CD4-positive, alpha-beta T cell (primary cell): ENCODE data around the gene NSD2. TPM values are rescaled to one million over a fixed set of nuclear protein-coding genes. Genes with fewer than 3 reads are reported as not detected.

Source experiments
- ATAC-seq: fragments of 200-7000 bp; cut with Tn5 transposase; one replicate; pipeline ENCODE4 v1.10.0; 2022; ENCODE audit warnings: mild to moderate bottlenecking; ENCODE audit not compliant: poor library complexity
- CTCF ChIA-PET: fragments of 350-600 bp; sonication (Branson Sonifier 250); formaldehyde crosslinking; loops from one replicate; lab custom pipeline; 2021; ENCODE audit warnings: antibody characterized with exemption, inconsistent platforms; lab: Charles Lee
- POLR2A ChIA-PET: fragments of 350-600 bp; sonication (Branson Sonifier 250); formaldehyde crosslinking; loops from one replicate; lab custom pipeline; 2021; ENCODE audit warnings: antibody characterized with exemption, inconsistent platforms; lab: Charles Lee
- DNase-seq, 14 experiments: peaks; one replicate each; pipeline ENCODE4 v3.0.0-alpha.2; 2013 to 2020; ENCODE audit warnings: mixed read lengths in 2 of 14
- H3K27ac ChIP-seq, 2 donors: one replicate each; pipeline versions ENCODE4 v1.5.1 to v1.7.0; 2013; ENCODE audit warnings: low read length in 2 of 2, low read depth in 1 of 2, mild to moderate bottlenecking in 1 of 2
- H3K27me3 ChIP-seq, 2 experiments: 1 replicate in 1 of 2; 2 replicates in 1 of 2; pipeline versions ENCODE4 v1.6.1 to v1.7.0; 2013; ENCODE audit warnings: low read length in 2 of 2, control low read depth in 1 of 2, mild to moderate bottlenecking in 1 of 2, moderate library complexity in 1 of 2; ENCODE audit not compliant: insufficient read depth in 2 of 2, control insufficient read depth in 1 of 2
- H3K36me3 ChIP-seq: one replicate; pipeline ENCODE4 v1.6.1; 2013; ENCODE audit warnings: low read length, control low read depth; ENCODE audit not compliant: insufficient read depth
- H3K4me1 ChIP-seq: one replicate; pipeline ENCODE4 v1.6.1; 2013; ENCODE audit warnings: low read length, control low read depth; ENCODE audit not compliant: insufficient read depth
- H3K4me3 ChIP-seq: one replicate; pipeline ENCODE4 v1.5.1; 2013; ENCODE audit warnings: mild to moderate bottlenecking, low read length, moderate library complexity
- H3K9me3 ChIP-seq, 2 experiments: 1 replicate in 1 of 2; 2 replicates in 1 of 2; pipeline versions ENCODE4 v1.6.1 to v1.7.0; 2013; ENCODE audit warnings: low read length in 2 of 2, mild to moderate bottlenecking in 2 of 2, control low read depth in 1 of 2, moderate library complexity in 1 of 2; ENCODE audit not compliant: control insufficient read depth in 1 of 2, insufficient read depth in 1 of 2
- H3K27ac Mint-ChIP-seq: one replicate; pipeline ENCODE4 v1.8.0; 2020; ENCODE audit warnings: mixed read lengths
- H3K27me3 Mint-ChIP-seq: one replicate; pipeline ENCODE4 v1.8.0; 2021; ENCODE audit warnings: mixed read lengths
- H3K36me3 Mint-ChIP-seq: one replicate; pipeline ENCODE4 v1.8.0; 2021; ENCODE audit warnings: low read depth, mixed read lengths
- H3K4me1 Mint-ChIP-seq: one replicate; pipeline ENCODE4 v1.8.0; 2021; ENCODE audit warnings: low read depth, mixed read lengths
- H3K4me3 Mint-ChIP-seq: one replicate; pipeline ENCODE4 v1.8.0; 2020; ENCODE audit warnings: mild to moderate bottlenecking, mixed read lengths
- H3K9me3 Mint-ChIP-seq: one replicate; pipeline ENCODE4 v1.8.0; 2020; ENCODE audit warnings: mixed read lengths
- CTCF ChIP-seq: fragments of 200-600 bp; IDR thresholded peaks from one replicate; pipeline ENCODE4 v1.8.0; 2022; ENCODE audit warnings: antibody characterized with exemption, mild to moderate bottlenecking
- intact Hi-C, 2 experiments: fragments of 100-400 bp; cut with DNase I in 1 of 2; cut with micrococcal nuclease in 1 of 2; formaldehyde crosslinking; loops; one replicate each; pipeline versions ENCODE4 v1.15.1 to v1.9.0; 2023 to 2025; cut with DNase I, micrococcal nuclease
- total RNA-seq, 174 experiments: library from RNA in 2 of 174; stranded (reverse) in 2 of 174; gene quantifications; one replicate each; pipeline ENCODE4 v1.2.3 and lab custom pipeline; 2021 to 2026

NSD2 gene
- total RNA-seq, 2 experiments from 2014 or later, result 42.4 to 45.8 TPM

GRCh38 chr4:1956631-1957030, 85.4 kb downstream of the NSD2 start:
- no peak for DNase-seq
- POLR2A ChIA-PET, result no interaction called here
- no peak for TF ChIP-seq CTCF
- intact Hi-C loops, result no loop called here
- no peaks in the 10 kb centered on the region for H3K27me3 Mint-ChIP-seq
- H3K4me3 Mint-ChIP-seq, result no peak overlapping the region
- ATAC-seq, result no peak
- no peaks in the 10 kb centered on the region for H3K4me1 Mint-ChIP-seq
- Histone ChIP-seq H3K36me3 (peaks cover 74% of the 10 kb centered on the region), H3K4me3 (no peak overlapping the region), H3K4me1 (no peaks in the 10 kb centered on the region), H3K27ac (no peak overlapping the region), H3K9me3 (no peaks in the 10 kb centered on the region), H3K27me3 (no peaks in the 10 kb centered on the region)
- H3K27ac Mint-ChIP-seq, result no peak overlapping the region
- CTCF ChIA-PET, result no interaction called here
- H3K9me3 Mint-ChIP-seq, result no peaks in the 10 kb centered on the region
- H3K36me3 Mint-ChIP-seq, result peaks cover 53% of the 10 kb centered on the region

GRCh38 chr4:1958276-1959103, 87.3 kb downstream of the NSD2 start:
- ChIA-PET POLR2A (no interaction called here), CTCF (no interaction called here)
- DNase-seq, result no peak
- intact Hi-C loops, result no loop called here
- ATAC-seq, result no peak
- Histone ChIP-seq H3K36me3 (peaks cover 79% of the 10 kb centered on the region), H3K27me3 (no peaks in the 10 kb centered on the region), H3K27ac (no peak overlapping the region), H3K4me3 (no peak overlapping the region), H3K9me3 (no peaks in the 10 kb centered on the region), H3K4me1 (no peaks in the 10 kb centered on the region)
- TF ChIP-seq CTCF, result no peak
- Mint-ChIP-seq H3K27me3 (no peaks in the 10 kb centered on the region), H3K4me3 (no peak overlapping the region), H3K36me3 (peaks cover 72% of the 10 kb centered on the region), H3K4me1 (no peaks in the 10 kb centered on the region), H3K9me3 (no peaks in the 10 kb centered on the region), H3K27ac (no peak overlapping the region)

- no peaks in the 10 kb centered on the region for H3K9me3 Mint-ChIP-seq
- no peaks in the 10 kb centered on the region for H3K9me3 ChIP-seq
- no peak overlapping the region for H3K4me3 Mint-ChIP-seq
- intact Hi-C loops, result no loop called here
- H3K4me1 ChIP-seq, result no peaks in the 10 kb centered on the region
- peaks cover 84% of the 10 kb centered on the region for H3K36me3 ChIP-seq
- no peak overlapping the region for H3K27ac ChIP-seq
- ATAC-seq, result no peak
- peaks cover 77% of the 10 kb centered on the region for H3K36me3 Mint-ChIP-seq
- H3K27ac Mint-ChIP-seq, result no peak overlapping the region
- ChIA-PET CTCF (no interaction called here), POLR2A (no interaction called here)
- H3K27me3 ChIP-seq, result no peaks in the 10 kb centered on the region
- TF ChIP-seq CTCF, result no peak
- H3K4me3 ChIP-seq, result no peak overlapping the region
- no peak for DNase-seq
- no peaks in the 10 kb centered on the region for H3K27me3 Mint-ChIP-seq
- H3K4me1 Mint-ChIP-seq, result no peaks in the 10 kb centered on the region
These were observed 87.9 kb downstream of the NSD2 start for GRCh38 chr4:1959104-1959384.
